A673 (cell line): ENCODE data around the gene HSD17B13.

Experiments used
- CTCF ChIP-seq: fragments of 300-800, 200-600 bp; sonication (generic); conservative IDR thresholded peaks from 2 replicates; pipeline ENCODE4 v1.5.1; 2017; ENCODE audit warnings: low read depth, mild to moderate bottlenecking, antibody characterized with exemption, low read length, moderate library complexity, mixed read lengths
- EZH2 ChIP-seq: fragments of 200-600 bp; sonication (generic); IDR thresholded peaks from 2 replicates; pipeline ENCODE4 v1.6.1; 2017; ENCODE audit warnings: borderline replicate concordance, low read depth, mild to moderate bottlenecking, mixed read lengths, antibody characterized with exemption, low read length; ENCODE audit not compliant: poor library complexity, severe bottlenecking

- TF ChIP-seq CTCF (no peak), EZH2 (no peak)
These were observed 40.9 kb upstream of the HSD17B13 start for GRCh38 chr4:87363552-87363951.
